Measurements from ENCODE around the gene C2orf15.
"Not testable (repeated sequence)": the region's sequence is repeated elsewhere in the genome, so short reads cannot be mapped to it uniquely, and the experiment has no call there.

Gene C2orf15, protein sequence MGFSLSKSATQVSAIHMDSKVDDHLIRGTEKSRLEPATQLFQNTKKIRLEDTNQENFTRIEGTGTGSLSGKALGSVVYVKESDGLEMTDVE

DNA sequence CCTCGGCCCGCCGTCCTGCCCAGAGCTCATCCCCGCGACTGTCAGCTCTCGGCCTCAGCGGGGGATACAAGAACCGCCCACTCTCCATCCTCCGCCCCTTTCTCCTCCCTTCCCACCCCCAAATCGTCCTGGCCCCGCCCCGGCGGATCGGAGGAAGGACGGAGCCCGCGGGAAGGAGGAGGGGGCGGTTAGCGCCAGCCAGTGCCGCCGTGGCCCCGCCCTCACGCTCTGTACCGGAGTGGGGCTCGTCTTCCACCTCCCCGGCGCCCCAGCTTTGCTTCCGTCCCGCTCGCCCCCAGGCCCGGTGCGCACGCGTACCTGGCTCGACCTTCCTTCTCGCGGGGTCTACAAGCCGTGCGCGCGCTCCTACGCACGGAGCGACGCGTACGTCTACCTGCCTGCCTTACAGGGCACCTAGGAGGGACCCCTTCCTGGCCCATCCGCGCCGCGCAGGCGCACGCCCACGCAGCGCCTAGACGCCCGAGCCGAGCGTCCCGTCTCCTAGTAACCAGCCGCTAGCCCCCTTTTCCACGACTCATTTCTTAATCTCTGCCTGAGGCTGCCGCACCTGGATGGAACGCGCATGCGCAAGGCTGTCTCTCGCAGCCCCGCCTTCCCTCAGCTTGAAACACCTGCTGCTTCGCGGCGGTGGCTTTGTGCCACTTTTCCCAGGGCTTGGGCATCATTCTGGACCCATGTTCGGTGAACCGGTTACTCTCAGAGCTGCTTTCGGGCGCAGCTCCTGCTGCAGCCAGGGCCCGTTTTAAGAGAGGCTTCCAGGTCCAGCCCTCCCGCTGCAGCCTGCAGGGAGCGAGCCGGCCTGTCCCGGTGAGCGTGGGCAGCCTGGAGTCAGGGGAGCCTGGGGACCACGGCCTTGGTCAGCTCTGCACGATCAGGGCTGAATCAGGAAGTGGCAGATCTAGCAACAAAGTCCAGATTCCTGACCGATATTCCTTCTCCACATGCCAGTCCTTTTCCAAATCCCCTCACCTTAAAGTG is at the start of gene C2orf15:
Gene C2orf15, plus strand, starts transcription at position 598 of the 999 bp plus-strand sequence. CDS start 8,852 bp downstream, outside the sequence.
- DNase-seq = peak; percentile 84 to 85

DNA sequence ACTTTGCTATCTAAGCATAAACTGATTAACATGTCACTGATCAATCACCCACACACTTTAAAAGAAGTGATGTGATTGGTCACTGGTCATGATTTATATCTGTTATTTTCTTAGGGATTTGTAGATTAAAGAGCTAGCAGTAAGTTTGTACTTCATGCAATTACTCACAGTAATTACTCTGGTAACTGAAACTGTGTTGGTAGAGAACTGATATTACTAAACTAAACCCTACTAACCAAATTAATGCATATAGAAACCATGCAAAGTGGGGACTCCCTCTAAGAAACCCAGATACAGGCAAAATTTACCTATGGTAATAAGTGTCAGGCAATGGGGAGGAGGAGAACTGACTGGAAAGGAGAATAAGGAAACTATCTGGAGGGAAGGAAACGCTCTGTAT is 44.8 kb upstream of the C2orf15 start:
- DNase-seq = no peak

DNA sequence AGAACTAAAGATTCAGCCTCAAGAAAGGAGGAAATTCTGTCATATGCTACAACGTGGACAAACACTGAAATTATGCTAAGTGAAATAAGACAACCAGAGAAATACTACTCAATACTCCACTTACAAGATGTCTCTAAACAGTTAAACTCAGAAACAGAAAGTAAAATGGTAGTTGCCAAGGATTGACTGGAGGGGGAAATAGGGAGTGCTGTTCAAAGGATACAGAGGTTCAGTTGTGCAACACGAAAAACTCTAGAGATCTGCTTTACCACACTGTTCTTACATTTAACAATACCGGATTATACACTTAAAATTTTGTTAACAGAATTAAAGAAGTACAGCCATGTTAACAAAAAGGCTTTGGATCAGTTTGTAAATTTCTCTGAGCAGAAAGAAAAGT is 39.8 kb upstream of the C2orf15 start:
- peak; percentile 45 to 64 for DNase-seq

DNA sequence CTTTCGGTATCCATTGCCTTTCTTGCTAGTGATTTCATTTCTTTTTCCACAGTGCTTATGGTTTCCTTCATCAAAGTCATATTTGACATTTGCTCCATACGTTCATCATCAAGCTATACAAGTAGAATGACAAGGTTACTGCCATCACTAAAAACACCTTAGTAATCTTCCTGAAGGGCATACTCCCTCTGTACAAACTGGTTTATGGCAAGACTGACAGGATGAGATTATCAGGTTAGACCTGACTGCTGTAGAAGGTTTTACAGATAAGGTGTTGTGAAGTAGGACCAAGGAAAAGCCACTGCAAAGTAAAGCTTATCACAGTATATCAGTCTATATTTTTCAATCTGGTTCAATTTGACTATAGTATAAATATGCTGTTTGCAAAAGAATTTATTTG is 37.5 kb upstream of the C2orf15 start:
- DNase-seq = no peak

DNA sequence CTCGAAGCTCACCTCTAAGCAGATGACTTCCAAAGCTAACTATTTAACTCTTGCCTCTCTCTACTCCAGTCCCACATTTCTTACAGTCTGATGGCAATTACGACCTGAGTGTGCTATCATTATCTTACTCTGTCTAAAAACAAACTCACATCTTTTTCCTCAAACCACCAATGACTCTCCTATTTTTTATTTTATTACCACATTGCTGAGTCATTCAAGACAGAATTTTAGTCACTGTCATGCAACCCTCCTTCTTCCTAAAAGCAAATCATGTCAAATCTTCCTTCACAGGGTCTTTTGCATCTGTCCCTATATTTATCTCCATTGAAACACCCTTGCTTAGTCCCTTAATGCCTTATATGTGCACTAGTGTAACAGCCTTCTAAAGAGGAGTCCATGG is 34.6 kb upstream of the C2orf15 start:
- peak; percentile 4 to 14 for DNase-seq

DNA sequence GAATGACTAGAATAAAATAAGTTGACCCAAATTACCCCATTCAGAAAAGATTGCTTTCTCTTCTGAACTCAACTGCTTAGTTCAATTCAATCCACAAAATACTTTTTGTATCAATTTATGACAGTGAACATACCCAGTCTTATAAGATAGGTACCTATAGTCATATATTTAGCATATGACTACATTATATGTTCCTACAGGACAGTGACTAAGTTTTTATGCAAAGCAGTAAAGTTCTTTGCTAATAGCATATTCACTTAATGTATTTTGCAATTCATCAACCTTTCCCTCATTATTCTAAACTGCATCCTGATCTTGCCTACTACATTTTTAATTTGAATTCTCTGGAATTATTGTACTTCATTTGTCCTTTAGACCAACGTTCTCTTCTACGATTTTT is 30.3 kb upstream of the C2orf15 start:
- DNase-seq = peak in 1 of 2 donors; percentile 18

DNA sequence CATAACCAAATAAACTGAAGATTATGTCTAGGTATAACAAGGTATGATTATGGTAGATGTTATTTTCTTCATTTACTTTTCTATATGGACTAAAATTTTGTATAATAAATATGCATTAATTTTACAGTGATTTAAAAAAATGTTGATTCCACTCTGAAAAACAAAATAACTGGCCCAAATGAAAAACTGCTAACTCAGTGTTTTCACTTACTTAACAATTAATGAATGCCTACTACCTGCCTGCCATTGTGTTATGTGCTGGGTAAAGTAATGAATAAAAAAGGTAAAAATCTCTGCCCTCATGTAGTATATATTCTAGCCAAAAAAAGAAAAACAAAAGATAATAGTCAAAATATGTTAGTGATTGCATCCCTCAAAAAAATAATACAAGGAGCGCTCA is 29.6 kb upstream of the C2orf15 start:
- DNase-seq = no peak

DNA sequence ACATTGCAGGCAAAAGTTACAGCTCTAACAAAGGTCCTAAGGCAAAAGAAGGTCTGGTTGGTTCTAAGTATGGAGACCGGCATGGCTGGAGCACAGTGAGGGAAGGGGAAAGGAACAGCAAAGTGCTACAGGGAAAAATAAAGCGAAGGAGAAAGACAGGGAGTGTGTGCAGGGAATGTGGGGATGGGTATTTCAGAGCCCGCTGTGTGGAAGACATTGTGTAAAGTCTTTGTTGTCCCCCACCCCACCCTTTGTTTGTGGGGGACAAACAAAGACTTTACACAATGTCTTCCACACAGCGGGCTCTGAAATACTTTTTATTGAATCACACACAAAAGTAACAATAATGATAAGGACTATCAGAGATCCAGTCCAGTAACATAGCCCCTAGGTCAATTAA is 28.9 kb upstream of the C2orf15 start:
- DNase-seq = no peak

DNA sequence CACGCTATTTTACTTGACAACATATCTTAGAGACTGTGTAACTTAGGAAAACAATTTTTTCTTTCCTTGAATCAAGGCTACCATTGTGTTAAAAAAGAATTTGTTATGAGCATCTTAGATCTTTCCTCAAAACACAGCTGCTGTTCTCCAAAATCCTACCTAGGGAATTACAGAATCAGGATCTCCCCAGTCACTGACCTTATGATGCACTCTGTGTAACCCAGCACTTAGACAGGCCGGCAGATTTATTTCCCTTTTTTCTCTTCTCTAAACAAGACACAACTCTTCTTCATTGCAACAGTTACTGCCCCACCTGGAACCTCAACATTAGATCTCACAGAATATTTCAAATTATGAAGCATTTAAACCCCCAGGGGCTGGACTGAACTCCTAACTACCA is 13.5 kb upstream of the C2orf15 start:
- DNase-seq = peak in 1 of 2 donors; percentile 14

DNA sequence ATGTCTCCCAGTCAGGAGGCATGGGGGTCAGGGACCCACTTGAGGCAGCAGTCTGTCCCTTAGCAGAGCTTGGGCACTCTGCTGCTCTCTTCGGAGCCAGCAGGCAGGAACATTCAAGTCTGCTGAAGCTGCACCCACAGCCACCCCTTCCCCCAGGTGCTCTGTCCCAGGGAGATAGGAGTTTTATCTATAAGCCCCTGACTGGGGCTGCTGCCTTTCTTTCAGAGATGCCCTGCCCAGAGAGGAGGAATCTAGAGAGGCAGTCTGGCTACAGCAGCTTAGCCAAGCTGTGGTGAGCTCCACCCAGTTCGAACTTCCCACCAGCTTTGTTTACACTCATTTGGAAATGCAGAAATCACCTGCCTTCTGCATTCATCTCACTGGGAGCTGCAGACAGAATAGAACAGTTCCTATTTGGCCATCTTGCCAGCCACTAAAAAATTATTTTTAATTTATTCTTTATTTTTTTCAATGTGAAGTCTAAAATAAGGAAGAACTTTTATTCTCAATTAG is 6.4 kb upstream of the C2orf15 start:
- DNase-seq = not testable (repeated sequence)

DNA sequence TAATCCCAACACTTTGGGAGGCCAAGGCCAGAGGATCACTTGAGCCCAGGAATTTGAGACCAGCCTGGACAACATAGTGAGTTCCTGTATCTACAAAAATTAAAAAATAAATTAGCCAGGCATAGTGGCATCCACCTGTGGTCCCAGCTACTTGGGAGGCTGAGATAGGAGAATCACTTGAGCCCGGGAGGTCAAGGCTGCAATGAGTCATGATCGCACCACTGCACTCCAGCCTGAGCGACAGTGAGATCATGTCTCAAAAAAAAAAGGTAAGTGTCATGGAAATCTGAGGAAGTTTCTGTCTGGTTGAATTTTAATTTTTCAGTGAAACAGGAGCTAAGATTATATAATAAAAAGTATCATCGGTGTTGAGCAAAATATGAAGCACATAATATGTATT is 2.5 kb upstream of the C2orf15 start:
- DNase-seq = no peak

DNA sequence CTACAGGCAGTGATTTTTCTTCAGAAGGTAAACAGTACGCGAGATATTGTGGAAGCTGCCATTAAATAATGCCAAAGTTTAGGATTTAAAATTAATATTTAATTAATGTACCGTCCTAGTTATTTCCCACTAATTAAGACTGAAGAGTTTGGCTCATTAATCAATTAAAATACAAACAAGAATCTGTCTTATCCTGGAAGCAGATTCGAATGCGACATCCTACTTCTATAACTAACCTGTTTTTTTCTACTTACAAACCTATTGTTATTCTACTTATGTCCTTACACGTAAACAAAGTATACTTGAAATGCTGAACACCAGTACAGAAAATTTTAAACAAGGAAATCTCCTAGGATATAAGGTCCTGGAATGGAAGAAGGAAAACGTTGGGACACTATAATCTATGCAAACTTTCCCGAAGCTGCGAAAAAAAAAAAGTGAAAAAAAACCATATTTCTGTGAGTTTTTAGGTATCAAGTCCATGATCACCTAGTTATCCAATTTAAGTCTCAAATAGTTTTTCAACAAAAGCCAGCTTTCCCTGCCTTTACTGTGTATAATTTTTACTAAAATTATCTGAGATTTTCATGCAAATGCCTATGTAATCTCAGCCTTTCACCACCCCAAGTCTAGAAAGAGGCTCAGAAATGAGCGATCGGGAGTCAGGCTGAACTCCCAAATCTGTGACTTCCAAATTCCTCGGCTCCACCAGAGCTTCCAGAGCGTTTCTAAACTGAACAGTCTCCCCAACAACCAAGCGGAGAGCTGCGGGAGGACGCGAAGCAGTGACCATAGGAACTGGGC is 1.2 kb upstream of the C2orf15 start:
- DNase-seq = peak in 1 of 2 donors; percentile 41

DNA sequence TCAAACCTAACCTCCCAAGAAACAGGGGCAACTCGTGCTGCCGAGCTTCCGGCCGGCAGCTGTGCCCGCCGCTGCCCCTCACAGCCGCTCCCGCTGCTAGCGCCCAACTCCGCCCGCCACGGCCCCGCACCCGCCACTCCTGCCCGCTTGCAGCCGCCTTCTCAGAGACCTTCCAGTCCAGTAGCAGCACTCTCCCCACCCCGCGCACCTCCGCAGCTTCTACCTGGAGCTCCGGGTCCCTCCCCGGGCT is 722 bp upstream of the C2orf15 start:
- peak in 1 of 2 donors; percentile 19 for DNase-seq

DNA sequence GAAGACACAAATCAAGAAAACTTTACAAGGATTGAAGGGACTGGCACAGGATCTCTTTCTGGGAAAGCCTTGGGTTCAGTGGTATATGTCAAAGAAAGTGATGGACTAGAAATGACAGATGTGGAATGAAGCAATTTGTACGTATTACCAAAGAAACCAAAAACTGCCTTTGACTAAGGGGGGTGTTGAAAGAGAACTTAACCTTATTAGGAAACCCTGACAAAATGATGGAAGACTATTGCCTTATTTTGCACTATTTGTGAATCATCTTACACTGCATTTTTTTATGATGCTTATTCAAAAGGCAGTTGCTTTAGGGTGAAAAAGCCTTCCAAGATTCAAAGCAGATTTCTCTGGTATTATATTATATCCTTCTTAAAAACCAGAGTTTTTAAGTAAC is 9.2 kb downstream of the C2orf15 start:
- peak; percentile 82 to 90 for DNase-seq

DNA sequence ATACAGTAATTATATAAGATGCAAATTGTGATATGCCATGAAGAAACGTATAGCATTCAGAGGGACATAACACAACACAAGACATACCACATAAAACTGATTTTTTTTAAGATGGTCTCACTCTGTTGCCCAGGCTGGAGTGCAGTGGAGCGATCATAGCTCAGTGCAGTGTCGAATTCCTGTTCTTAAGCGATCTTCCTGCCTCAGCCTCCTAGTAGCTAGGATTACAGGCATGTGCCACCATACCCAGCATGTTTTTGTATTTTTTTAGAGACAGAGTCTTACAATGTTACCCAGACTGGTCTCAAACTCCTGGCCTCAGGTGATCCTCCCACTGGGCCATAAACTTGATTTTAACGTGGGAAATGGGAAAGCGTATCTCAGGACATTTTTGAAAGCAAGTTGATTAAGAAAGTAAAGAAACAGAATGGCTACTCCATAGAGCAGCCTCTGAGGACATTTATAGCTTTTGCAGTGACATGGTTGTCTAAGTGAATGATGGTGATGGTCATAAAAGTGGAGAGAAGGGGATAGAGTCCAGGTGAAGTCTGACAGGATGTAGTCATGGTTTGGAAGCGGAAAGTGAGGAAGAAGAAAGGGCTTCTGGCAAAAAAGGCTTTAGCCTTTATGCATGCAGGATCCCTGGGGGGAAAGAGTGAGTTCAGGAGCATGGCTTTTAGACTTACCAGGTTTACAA is 10.8 kb downstream of the C2orf15 start:
- DNase-seq = no peak

DNA sequence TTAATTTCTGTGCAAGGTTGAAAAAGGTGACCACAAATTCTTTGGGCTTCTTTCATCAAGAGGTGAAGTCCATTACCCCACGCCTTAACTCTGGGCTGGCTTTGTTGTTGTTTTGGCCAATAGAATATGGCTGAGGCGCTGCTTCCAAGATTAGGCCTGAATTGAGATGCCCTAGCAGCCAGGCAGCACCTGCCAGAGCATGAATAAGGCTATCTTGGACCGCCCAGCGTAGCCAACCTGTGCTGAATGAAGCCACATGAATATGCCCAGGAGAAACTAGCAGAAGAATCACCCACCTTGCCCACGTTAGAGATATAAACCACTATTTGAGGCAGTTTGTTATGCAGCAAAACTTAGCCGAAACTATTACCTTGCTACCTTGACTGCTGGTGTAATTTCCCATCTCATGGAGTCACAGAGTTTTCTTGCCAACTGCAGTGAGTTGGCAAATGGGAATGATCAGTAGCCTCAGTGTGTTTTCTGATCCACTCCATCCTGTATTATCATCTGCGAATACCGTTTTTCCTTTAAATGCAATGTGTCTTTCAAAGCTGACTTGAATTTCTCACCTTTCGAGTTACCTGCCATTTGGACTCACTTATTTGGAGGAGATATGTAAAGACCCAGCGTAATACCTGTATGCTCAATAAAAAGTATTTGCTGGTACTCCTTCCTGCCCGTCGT is 12.6 kb downstream of the C2orf15 start:
- no peak for DNase-seq

DNA sequence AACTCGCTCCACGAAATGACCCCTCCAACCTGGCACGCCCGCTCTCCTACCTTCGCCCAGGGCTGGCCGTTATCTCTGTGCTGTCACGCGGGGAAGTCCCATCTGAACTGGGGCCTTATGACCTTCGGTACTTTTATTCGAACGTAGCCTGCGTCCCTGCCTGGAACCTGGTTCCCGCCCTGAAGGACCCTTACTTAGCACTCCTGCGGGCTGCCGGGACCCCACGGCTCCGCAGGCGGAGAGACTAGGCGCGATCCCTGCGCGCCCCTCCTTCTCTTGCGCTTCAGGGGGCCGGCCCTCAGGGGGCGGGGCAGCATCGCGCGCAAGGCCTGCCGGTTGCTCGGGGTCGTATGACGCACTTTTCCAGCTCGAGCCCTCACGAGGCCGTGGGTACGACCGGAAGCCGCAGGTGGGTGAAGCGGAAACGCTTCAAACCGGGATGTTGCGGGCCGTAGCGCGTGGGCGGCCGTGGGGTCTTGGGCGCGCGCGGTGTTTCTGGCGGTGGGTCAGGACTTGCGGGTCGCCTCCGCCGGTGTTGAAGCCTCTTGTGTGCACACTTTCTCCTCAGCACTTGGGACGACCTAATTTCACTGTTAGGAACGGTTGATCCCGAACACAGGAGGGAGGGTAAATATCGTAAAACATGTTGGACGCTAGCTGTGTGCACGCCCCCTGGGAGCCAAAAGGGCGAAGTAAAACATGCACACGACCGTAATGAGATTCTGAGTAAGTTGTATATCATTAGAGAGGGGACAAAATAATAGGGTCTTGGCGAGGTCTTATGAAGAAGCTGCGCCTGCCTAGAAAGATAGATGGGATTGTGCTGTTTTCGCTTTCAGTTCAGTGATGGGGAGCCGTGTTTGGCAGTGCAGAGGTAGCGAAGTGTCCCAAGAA is 13.4 kb downstream of the C2orf15 start, which contains the start of the genes LIPT1 and TSGA10:
Gene LIPT1, plus strand, starts transcription at position 325 of the 894 bp plus-strand sequence. CDS start 6,991 bp downstream, outside the sequence.
Gene TSGA10, minus strand, starts transcription at position 300 of the 894 bp plus-strand sequence. CDS start 45,503 bp downstream, outside the sequence.
- peak; percentile 83 to 88 for DNase-seq

DNA sequence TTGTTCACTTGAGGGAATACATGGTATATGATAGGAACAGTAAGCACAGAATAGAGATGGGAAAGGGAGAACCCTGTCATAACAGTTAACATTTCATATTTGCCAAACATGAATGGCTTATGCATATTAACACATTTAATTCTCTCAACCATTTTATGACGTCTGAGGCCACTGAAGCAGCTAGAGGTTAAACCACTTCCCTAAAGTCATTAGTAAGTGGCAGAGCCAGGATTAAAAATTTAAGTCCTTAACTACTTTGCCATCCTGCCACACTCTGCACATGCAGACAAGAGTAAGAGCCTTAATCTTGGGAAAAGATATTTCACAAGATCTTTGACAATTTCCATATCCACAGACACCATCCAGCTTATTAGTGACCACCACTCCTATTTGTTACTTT is 15.4 kb downstream of the C2orf15 start:
- no peak for DNase-seq

DNA sequence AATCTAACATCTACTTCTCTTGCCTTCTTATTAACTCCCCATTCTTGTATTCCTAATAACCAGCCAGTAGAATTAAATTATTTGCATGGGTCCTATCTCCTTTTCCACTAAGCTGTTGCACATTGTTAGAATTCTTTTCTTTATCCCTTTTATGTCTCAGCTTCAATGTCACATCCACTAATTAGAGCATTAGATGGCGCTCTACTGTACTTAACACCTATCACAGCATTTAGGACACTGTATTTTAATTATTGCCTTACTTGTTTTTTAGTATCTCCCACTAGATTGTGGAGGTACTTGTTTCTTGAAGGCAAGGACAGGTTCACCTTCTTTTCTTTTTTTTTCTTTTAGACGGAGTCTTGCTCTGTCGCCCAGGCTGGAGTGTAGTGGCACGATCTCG is 17.1 kb downstream of the C2orf15 start:
- no peak for DNase-seq

DNA sequence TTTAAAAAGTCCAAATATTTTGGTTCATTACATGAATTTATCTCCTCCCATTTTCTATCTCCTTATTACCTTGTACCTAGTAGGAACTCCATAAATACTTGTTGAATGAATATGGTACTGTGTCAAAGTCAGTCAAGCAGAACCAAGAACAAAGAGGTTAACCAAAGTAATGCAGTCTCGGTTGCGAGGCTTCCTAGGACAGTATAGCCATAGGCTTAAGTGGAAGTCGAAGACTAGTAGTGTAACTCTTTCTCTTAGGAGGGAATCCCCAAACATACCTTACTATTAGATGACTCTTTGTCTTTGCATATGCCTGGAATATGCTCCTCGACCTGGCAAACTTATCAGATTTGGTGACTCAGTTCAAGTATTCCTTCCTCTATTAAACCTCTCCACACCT is 18.1 kb downstream of the C2orf15 start:
- no peak for DNase-seq

DNA sequence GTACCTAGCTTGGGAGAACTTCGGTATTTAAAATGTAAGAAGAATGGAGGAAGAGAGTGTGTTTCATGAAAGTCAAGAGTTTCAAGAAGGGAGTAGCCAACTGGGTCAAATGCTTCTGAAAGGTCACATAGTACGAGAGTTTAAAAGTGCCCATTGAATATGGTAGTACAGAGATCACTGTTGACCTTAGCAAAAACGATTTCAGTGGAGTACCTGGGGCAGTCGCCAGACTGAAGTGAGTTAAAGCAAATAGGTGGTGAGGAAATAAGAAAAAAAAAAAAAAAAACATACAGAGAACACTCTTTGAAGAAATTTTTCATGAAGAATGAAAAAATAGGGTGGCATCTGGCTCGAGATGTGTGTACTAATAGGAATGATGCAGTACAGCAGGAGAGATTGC is 24.7 kb downstream of the C2orf15 start:
- DNase-seq = no peak

Data from inflammatory macrophage treated with lipopolysaccharide for 1 hour (primary cell).